Measurements from ENCODE around the gene PPP1R1C. TPM values are rescaled to one million over a fixed set of nuclear protein-coding genes. Genes with fewer than 3 reads are reported as not detected.

The PPP1R1C gene
- polyA plus RNA-seq, 6 donors from 2014 or later = not detected

- ATAC-seq (ENCODE audit: low read depth in 2 of 2) (no peak), DNase-seq (no peak)
- Mint-ChIP-seq H3K4me1 (no peaks in the 10 kb centered on the region), H3K27ac (no peak overlapping the region), H3K9me3 (peaks cover 0 to 1% (median 0%) of the 10 kb centered on the region in 7 donors), H3K27me3 (peaks cover 3 to 19% (median 7%) of the 10 kb centered on the region in 3 donors), H3K4me3 (no peak overlapping the region), H3K36me3 (no peaks in the 10 kb centered on the region)
These were observed 147.7 kb downstream of the PPP1R1C start for GRCh38 chr2:182133195-182133891.

- no peaks in the 10 kb centered on the region for H3K36me3 Mint-ChIP-seq
- ATAC-seq (ENCODE audit: low read depth in 2 of 2) (no peak), DNase-seq (no peak)
- no peak overlapping the region for H3K27ac Mint-ChIP-seq
- peaks cover 0 to 1% (median 0%) of the 10 kb centered on the region in 7 donors for H3K9me3 Mint-ChIP-seq
- no peaks in the 10 kb centered on the region for H3K4me1 Mint-ChIP-seq
- H3K27me3 Mint-ChIP-seq = peaks cover 6 to 20% (median 7%) of the 10 kb centered on the region in 3 donors
- no peak overlapping the region for H3K4me3 Mint-ChIP-seq
These were observed 148.5 kb downstream of the PPP1R1C start for GRCh38 chr2:182134201-182134600.

GRCh38 chr2:182142062-182142461 lies 156.4 kb downstream of the PPP1R1C start:
- peaks cover 4 to 18% (median 6%) of the 10 kb centered on the region in 3 donors for H3K27me3 Mint-ChIP-seq
- no peaks in the 10 kb centered on the region for H3K9me3 Mint-ChIP-seq
- no peak overlapping the region for H3K4me3 Mint-ChIP-seq
- no peaks in the 10 kb centered on the region for H3K36me3 Mint-ChIP-seq
- no peaks in the 10 kb centered on the region for H3K4me1 Mint-ChIP-seq
- no peak overlapping the region for H3K27ac Mint-ChIP-seq
- ATAC-seq (ENCODE audit: low read depth in 2 of 2) (no peak), DNase-seq (no peak)

GRCh38 chr2:182144041-182144775 lies 158.6 kb downstream of the PPP1R1C start:
- H3K4me1 Mint-ChIP-seq = no peaks in the 10 kb centered on the region
- peaks cover 0 to 5% (median 4%) of the 10 kb centered on the region in 3 donors for H3K27me3 Mint-ChIP-seq
- H3K36me3 Mint-ChIP-seq = no peaks in the 10 kb centered on the region
- no peak overlapping the region for H3K27ac Mint-ChIP-seq
- ATAC-seq (ENCODE audit: low read depth in 2 of 2) (no peak), DNase-seq (no peak)
- no peaks in the 10 kb centered on the region for H3K9me3 Mint-ChIP-seq
- no peak overlapping the region for H3K4me3 Mint-ChIP-seq

- Mint-ChIP-seq H3K36me3 (no peaks in the 10 kb centered on the region), H3K27ac (no peak overlapping the region), H3K4me3 (no peak overlapping the region), H3K4me1 (no peaks in the 10 kb centered on the region), H3K27me3 (peaks cover 0 to 4% (median 2%) of the 10 kb centered on the region in 3 donors), H3K9me3 (no peaks in the 10 kb centered on the region)
- ATAC-seq (ENCODE audit: low read depth in 2 of 2) (no peak), DNase-seq (no peak)
These were observed 159.1 kb downstream of the PPP1R1C start for GRCh38 chr2:182144776-182145165.

- no peak overlapping the region for H3K27ac Mint-ChIP-seq
- H3K36me3 Mint-ChIP-seq = no peaks in the 10 kb centered on the region
- H3K9me3 Mint-ChIP-seq = no peaks in the 10 kb centered on the region
- H3K27me3 Mint-ChIP-seq = peaks cover 0 to 4% (median 0%) of the 10 kb centered on the region in 3 donors
- DNase-seq = no peak
- ATAC-seq (ENCODE audit: low read depth in 2 of 2) = no peak
- no peaks in the 10 kb centered on the region for H3K4me1 Mint-ChIP-seq
- H3K4me3 Mint-ChIP-seq = no peak overlapping the region
These were observed 162.7 kb downstream of the PPP1R1C start for GRCh38 chr2:182148344-182148743.

- H3K4me1 Mint-ChIP-seq = no peaks in the 10 kb centered on the region
- H3K36me3 Mint-ChIP-seq = no peaks in the 10 kb centered on the region
- no peak for DNase-seq
- no peak for ATAC-seq (ENCODE audit: low read depth in 2 of 2)
- peaks cover 0 to 4% (median 0%) of the 10 kb centered on the region in 7 donors for H3K9me3 Mint-ChIP-seq
- H3K4me3 Mint-ChIP-seq = no peak overlapping the region
- H3K27ac Mint-ChIP-seq = no peak overlapping the region
- H3K27me3 Mint-ChIP-seq = peaks cover 0 to 9% (median 4%) of the 10 kb centered on the region in 3 donors
These were observed 178.2 kb downstream of the PPP1R1C start for GRCh38 chr2:182163878-182164277.

- no peaks in the 10 kb centered on the region for H3K4me1 Mint-ChIP-seq
- no peaks in the 10 kb centered on the region for H3K36me3 Mint-ChIP-seq
- H3K9me3 Mint-ChIP-seq = peaks cover 0 to 4% (median 0%) of the 10 kb centered on the region in 7 donors
- no peak overlapping the region for H3K4me3 Mint-ChIP-seq
- no peak for DNase-seq
- ATAC-seq (ENCODE audit: low read depth in 2 of 2) = no peak
- H3K27ac Mint-ChIP-seq = no peak overlapping the region
- peaks cover 0 to 9% (median 4%) of the 10 kb centered on the region in 3 donors for H3K27me3 Mint-ChIP-seq
These were observed 179.0 kb downstream of the PPP1R1C start for GRCh38 chr2:182164686-182165085.

GRCh38 chr2:182165202-182165601 lies 179.5 kb downstream of the PPP1R1C start:
- no peak overlapping the region for H3K27ac Mint-ChIP-seq

GRCh38 chr2:182166406-182166805 lies 180.8 kb downstream of the PPP1R1C start:
- Mint-ChIP-seq H3K27ac (no peak overlapping the region), H3K27me3 (peaks cover 0 to 2% (median 0%) of the 10 kb centered on the region in 3 donors), H3K9me3 (peaks cover 0 to 4% (median 0%) of the 10 kb centered on the region in 7 donors), H3K36me3 (no peaks in the 10 kb centered on the region), H3K4me3 (no peak overlapping the region), H3K4me1 (no peaks in the 10 kb centered on the region)
- ATAC-seq (ENCODE audit: low read depth in 2 of 2) (no peak), DNase-seq (no peak)

More at GRCh38 chr2:182165202-182165601, 179.5 kb downstream of the PPP1R1C start:
- H3K4me3 Mint-ChIP-seq = no peak overlapping the region
- ATAC-seq (ENCODE audit: low read depth in 2 of 2) (no peak), DNase-seq (no peak)
- H3K9me3 Mint-ChIP-seq = peaks cover 0 to 4% (median 0%) of the 10 kb centered on the region in 7 donors
- H3K36me3 Mint-ChIP-seq = no peaks in the 10 kb centered on the region
- peaks cover 0 to 9% (median 4%) of the 10 kb centered on the region in 3 donors for H3K27me3 Mint-ChIP-seq
- no peaks in the 10 kb centered on the region for H3K4me1 Mint-ChIP-seq

GRCh38 chr2:182166841-182167240 lies 181.2 kb downstream of the PPP1R1C start:
- ATAC-seq (ENCODE audit: low read depth in 2 of 2) (no peak), DNase-seq (no peak)
- Mint-ChIP-seq H3K4me1 (no peaks in the 10 kb centered on the region), H3K4me3 (no peak overlapping the region), H3K27me3 (no peaks in the 10 kb centered on the region), H3K9me3 (peaks cover 0 to 4% (median 0%) of the 10 kb centered on the region in 7 donors), H3K36me3 (no peaks in the 10 kb centered on the region), H3K27ac (no peak overlapping the region)

Measured in naive B cell (primary cell).